Left forelimb (tissue), 1 donor: ENCODE data around the gene PAN2.

ENCODE experiments used
- DNase-seq: peaks from one replicate; pipeline ENCODE4 v3.0.0-alpha.2; 2018; ENCODE audit warnings: low spot score

Gene PAN2

DNA sequence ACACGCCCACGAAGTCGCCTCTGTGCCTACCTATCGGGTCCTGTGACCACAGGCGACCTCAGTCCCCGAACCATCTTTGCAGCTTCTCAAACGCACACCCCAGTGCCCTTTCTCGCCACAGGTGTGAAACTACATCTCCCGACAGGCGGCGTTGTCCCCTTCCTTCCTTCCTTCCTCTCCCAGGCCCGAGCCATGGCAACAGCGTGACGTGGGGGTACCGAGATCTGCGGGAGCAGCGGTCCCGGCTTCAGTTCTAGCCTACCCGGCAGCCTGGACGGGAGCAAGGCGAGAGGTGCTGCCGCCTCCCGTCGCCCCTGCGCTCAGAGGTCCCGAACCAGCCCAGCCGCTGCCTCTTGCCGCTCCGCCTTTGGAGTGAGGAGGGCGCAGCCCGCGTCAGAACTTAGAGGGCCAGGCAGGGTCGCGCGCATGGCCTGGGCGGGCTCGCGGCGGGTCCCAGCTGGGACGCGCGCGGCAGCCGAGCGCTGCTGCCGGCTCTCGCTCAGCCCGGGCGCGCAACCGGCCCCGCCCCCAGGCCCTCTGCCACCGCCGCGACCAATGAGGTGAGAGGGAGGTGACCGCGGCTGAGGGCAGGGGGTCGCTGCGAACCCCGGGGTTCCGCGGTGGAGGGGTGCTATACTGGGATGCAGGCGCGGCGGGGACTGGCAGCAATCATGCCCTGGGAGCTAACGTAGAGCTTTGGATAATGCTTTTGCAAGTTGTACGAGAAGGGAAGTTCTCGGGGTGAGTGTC is 66.9 kb downstream of the PAN2 start, which contains the start of gene COQ10A:
TSS of gene COQ10A (plus strand) at position 250 of the 750 bp plus-strand sequence. CDS start at position 427, 177 bp downstream.
- peak; percentile 93 for DNase-seq
